NCI-H69 (cell line): ENCODE data around the gene GRWD1.

Experiments used
- DNase-seq: peaks from one replicate; lab custom pipeline; 2025; lab: John Stamatoyannopoulos, UW

GRWD1 gene

DNA sequence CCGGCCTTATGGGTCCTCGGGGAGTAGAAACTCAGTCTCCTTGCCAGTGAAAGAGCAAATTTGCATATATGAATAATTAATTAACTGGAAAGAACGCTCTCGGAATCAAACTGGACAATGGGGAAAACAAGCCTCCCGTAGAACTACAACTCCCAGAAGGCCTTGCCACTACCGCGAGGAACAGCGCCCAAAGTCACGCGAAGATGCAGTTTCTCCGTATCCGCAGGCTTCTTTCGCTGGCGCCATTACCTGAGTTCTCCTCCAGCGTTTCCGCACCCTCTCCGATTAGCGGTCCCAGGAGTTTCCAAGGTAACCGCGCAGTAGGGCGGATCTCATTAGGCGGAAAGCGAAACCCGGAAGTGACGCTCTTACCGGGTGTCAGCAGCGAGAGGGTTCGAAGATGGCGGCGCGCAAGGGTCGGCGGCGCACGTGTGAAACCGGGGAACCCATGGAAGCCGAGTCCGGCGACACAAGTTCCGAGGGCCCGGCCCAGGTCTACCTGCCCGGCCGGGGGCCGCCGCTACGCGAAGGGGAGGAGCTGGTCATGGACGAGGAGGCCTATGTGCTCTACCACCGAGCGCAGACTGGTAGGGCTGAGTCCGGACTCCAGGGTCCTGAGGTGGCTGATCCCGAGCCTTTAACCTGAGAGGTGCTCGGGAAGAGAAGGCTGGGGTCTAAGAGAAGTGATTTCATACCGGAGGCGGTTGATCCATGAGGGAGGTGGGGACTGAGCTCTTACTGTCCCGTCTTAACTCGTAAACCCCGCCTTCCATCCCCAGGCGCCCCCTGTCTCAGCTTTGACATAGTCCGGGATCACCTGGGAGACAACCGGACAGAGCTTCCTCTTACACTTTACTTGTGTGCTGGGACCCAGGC is at the start of gene GRWD1:
TSS of gene GRWD1 (plus strand) at position 378 of the 876 bp plus-strand sequence. CDS start at position 401, 23 bp downstream.
- DNase-seq, result peak; percentile 100

DNA sequence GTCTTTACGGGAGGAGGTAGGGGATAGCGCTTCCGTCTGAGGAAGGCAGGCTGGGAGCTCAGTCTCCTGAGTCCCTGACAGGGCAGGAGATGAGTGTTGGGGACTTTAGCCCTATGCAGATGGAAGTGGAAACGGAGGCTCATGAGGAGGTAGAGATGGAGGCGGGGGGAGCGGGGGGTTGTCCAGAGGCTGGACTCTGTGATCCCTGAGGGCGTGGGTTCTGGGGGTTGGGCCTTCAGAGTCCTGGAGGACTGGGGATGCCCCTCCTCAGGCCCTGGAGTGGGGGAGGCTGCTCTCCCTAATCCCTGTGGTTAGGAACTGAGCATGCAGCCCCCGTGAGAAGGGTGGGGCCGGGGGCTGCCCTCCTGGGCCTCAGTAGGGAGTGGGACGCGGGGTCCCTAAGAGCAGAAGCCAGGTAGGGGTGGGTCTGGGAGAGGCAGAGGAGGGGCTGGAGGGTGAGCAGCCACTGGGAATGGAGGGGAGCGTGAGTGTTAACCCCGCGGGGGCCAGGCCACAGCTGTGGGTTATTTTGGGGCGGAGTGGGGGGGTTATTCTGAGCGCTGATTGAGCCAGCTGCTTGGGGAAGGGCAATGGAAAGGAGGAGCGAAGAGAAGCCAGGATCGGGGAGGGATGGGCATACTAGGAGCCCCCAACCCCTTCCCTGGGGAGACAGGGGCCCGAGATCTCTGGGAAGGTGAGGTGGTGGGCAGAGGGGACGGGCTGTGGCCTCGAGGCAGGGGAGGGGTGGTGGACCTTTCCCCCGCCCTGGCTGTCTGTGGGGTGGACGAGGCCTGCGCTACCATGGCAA is 49.6 kb upstream of the GRWD1 start:
- DNase-seq, result peak; percentile 55

DNA sequence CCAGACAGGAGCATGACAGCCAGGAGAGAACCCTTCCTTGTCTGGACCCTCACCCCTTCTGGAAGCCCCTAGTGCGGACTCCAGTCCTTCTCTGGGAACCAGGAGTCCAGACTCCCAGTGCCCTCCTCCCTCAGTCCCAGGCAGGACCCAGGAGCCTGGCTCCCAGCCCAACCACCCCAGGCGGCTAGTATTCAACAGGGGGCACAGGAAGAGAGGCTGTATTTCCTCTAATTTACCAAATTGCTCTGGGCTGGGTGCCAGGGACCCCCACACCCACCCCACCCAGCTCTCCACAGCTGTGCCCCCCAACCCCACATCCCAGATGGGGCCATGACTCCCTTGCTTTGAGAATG is 49.0 kb upstream of the GRWD1 start:
- DNase-seq, result peak; percentile 80

- DNase-seq, result peak; percentile 61
These were observed 48.3 kb upstream of the GRWD1 start for GRCh38 chr19:48397263-48398101.

- peak; percentile 61 for DNase-seq
These were observed 47.7 kb upstream of the GRWD1 start for GRCh38 chr19:48398102-48398374.

DNA sequence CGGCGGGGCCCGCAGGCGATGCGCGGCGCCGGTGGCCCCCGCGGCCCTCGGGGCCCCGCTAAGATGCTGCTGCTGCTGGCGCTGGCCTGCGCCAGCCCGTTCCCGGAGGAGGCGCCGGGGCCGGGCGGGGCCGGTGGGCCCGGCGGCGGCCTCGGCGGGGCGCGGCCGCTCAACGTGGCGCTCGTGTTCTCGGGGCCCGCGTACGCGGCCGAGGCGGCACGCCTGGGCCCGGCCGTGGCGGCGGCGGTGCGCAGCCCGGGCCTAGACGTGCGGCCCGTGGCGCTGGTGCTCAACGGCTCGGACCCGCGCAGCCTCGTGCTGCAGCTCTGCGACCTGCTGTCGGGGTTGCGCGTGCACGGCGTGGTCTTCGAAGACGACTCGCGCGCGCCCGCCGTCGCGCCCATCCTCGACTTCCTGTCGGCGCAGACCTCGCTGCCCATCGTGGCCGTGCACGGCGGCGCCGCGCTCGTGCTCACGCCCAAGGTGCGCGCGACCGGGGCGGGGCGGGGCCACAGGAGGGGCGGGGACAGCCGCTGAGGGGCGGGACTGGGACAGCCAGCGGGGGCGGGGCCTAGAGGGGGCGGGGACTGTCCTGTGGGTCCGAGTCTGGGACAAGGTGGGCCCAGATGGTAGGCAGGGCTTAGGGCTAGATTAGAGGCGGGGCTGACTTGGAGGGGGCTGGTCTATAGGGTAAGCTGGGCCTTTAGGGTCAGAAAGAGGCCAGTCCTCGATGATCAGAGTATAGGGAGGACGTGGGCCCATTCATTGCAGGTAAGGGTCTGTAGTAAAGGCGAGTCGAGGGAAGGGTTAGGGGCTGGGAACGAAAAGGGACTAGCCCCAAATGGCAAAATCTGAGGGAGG is 47.2 kb upstream of the GRWD1 start:
- peak; percentile 92 for DNase-seq

DNA sequence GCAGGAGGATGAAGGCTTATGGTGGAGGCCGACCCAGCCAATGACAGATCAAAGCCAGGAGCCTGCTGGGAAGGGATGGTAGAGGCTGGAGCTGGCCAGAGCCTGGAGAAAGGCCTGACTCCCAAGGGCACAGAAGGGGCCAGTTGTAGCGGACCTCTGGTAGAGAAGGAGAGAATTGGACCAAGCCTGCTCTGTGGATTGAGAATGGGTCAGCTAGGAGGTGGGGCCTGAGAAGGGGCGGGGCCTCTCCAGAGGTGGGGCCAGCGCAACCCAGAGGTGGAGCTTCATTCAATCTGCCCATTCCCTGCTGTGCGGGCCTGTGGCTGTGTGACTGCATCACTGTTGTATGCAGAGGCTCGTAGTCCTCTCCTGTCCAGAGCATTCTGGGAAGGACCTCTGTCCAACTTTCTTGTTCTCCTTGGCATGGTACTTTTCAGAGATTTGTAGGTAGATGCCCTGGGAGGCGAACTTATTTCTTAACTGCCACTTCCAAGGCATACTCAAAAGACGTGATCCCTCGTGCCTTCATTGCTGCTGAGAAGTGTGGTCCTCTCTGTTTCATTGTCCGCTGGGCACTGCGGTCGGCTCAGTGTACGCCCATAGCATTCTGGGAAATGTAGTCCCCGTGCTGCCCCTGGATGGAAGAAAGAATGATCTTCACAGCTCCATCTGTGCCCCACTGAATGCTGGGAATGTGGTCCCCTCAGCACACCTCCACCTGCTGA is 45.6 kb upstream of the GRWD1 start:
- peak; percentile 69 for DNase-seq

- DNase-seq, result peak; percentile 46
These were observed 44.5 kb upstream of the GRWD1 start for GRCh38 chr19:48401287-48401686.

DNA sequence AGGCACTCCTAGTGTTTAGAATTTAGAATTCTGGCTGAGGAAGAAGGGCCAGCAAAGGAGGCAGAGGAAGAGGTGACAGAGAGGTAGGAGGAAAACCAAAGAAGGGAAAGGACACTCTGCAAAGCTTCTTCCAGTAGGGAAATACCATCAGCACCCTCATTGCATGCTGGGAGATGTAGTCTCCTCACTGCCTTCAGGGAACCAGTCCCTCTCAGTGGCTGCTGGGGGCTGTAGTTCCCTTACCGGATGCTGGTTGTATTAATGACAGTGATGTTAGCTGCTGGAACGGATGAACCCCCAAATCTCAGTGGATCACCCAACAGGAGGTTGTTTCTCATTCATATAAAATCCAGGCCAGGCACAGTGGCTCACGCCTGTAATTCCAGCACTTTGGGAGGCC is 42.2 kb upstream of the GRWD1 start:
- peak; percentile 77 for DNase-seq

DNA sequence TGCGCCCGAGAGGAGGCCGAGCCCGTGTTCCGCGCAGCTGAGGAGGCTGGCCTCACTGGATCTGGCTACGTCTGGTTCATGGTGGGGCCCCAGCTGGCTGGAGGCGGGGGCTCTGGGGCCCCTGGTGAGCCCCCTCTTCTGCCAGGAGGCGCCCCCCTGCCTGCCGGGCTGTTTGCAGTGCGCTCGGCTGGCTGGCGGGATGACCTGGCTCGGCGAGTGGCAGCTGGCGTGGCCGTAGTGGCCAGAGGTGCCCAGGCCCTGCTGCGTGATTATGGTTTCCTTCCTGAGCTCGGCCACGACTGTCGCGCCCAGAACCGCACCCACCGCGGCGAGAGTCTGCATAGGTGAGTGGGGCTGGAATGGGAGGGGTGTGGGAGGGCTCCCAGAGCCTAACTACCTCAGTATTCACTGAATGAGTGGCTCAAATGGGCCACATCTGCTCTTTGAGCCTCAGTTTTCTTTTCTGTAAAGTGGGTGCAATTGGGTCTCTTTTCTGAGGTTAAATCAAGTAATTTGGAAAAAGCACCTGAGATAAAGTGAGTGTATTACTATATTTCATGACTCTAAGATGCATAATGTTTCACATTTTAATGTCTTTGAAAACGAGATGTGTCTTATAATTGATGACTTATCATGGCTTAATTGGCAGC is 40.6 kb upstream of the GRWD1 start:
- DNase-seq, result no peak

DNA sequence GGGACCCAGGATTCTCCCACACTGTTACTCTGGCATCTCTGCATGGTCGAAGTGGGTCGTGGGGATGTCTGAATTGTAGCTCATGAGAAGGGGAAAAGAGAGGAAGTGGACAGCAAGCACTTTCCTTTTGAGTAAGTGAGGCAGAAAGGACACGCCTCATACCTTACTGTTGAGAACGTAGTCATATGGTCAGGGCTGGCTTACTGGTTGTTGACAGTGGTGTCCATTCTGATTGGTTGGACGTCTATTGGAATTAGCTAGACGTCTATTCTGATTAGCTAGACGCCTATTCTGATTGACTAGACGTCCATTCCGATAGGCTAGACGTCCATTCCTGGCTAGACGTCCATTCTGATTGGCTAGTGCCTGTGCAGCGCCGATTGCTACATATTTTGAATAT is 39.9 kb upstream of the GRWD1 start:
- DNase-seq, result no peak

GRCh38 chr19:48413879-48414587 is 31.8 kb upstream of the GRWD1 start:
- peak; percentile 61 for DNase-seq

DNA sequence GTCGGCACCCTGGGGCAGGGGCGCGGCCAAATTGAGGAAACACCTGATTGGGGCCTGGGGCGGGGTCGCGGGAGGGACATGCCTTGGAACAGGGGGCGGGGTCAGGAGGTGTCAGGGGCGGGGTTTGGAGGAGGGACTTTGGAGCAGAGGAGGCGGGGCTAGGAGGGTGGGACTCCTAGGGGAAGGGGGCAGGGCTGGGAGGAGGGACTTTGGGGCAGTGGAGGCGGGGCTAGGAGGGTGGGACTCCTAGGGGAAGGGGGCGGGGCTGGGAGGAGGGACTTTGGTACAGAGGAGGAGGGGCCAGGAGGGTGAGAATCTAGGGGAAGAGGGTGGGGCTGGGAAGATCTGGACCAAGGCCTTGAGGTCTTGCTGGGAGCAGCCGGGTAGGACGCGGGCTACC is 30.4 kb upstream of the GRWD1 start:
- peak; percentile 87 for DNase-seq

- DNase-seq, result no peak
These were observed 30.0 kb upstream of the GRWD1 start for GRCh38 chr19:48415806-48416221.

GRCh38 chr19:48417421-48417820 is 28.4 kb upstream of the GRWD1 start:
- DNase-seq, result no peak

DNA sequence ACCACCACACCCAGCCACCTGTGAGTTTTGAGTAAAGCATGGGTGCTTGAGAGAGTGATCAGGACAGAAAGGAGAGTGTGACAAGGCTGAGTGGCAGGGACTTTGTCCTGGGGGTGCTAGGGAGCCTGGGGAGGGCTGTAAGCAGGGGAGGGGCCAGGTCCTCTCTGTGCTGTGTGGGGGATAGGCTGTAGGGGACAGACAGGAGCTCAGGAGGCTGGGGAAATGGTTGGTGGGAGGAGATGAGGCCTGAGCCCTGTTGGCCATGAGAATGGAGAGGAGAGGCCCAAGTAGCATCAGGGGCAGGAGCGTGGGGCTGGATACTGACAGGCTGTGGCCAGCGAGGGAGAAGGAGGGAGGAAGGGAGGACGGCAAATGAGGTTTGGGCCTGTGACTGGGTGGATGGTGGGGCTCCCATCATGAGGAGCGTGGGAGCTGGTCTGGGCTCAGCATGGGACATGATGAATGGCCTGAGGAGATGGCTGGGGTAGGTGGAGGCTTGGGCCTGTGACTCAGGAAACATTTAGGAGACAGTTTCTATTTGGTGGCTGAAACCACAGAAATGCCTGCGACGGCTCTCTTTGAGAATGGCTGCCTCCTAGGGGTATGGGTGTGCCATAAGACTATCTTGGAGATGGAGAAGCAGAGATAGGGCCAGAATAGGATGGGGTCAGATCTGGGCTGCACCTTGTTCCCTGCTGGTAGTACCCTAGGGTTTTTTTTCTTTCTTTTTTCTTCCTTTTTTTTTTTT is 27.3 kb upstream of the GRWD1 start:
- no peak for DNase-seq

GRCh38 chr19:48419158-48419920 is 26.4 kb upstream of the GRWD1 start:
- peak; percentile 57 for DNase-seq

GRCh38 chr19:48421548-48421947 is 24.2 kb upstream of the GRWD1 start:
- DNase-seq, result peak; percentile 56
